DND-41 (cell line): ENCODE results near the gene DIDO1.

Source experiments
- ATAC-seq: fragments of 200-7000 bp; cut with Tn5 transposase; 3 replicates; pipeline ENCODE4 v1.9.1; 2021; ENCODE audit warnings: low read depth; ENCODE audit not compliant: insufficient read depth
- DNase-seq: peaks from one replicate; pipeline ENCODE4 v3.0.0-alpha.2; 2020
- H2AFZ ChIP-seq: 2 replicates; pipeline ENCODE4 v1.6.0; 2012; ENCODE audit warnings: low read depth, low read length
- H3K27ac ChIP-seq: 2 replicates; pipeline ENCODE4 v1.5.1; 2012; ENCODE audit warnings: low read length, inconsistent platforms
- H3K27me3 ChIP-seq: fragments of 200-600 bp; sonication (generic); 2 replicates; pipeline ENCODE4 v1.6.0; 2012; ENCODE audit warnings: low read length, mild to moderate bottlenecking, inconsistent platforms; ENCODE audit not compliant: insufficient read depth, poor library complexity
- H3K36me3 ChIP-seq: 2 replicates; pipeline ENCODE4 v1.5.1; 2012; ENCODE audit warnings: low read length, inconsistent platforms; ENCODE audit not compliant: insufficient read depth
- H3K4me1 ChIP-seq: 2 replicates; pipeline ENCODE4 v1.5.1; 2012; ENCODE audit warnings: mild to moderate bottlenecking, low read length; ENCODE audit not compliant: insufficient read depth
- H3K4me2 ChIP-seq: 2 replicates; pipeline ENCODE4 v1.6.0; 2012; ENCODE audit warnings: mild to moderate bottlenecking, moderate library complexity, low read length, inconsistent platforms; ENCODE audit not compliant: insufficient read depth
- H3K4me3 ChIP-seq, 2 experiments: fragments of 200-600 bp in 1 of 2; shearing (Covaris generic) in 1 of 2; 2 replicates each; pipeline ENCODE4 v1.5.1; 2012 to 2016; ENCODE audit warnings: inconsistent platforms in 2 of 2, low read length in 2 of 2, mild to moderate bottlenecking in 2 of 2, low read depth in 1 of 2, moderate library complexity in 1 of 2
- H3K79me2 ChIP-seq: 2 replicates; pipeline ENCODE4 v1.6.0; 2012; ENCODE audit warnings: low read length, inconsistent platforms; ENCODE audit not compliant: insufficient read depth
- H3K9ac ChIP-seq: 2 replicates; pipeline ENCODE4 v1.6.0; 2012; ENCODE audit warnings: low read depth, mild to moderate bottlenecking, inconsistent platforms, low read length, moderate library complexity
- H3K9me3 ChIP-seq: 2 replicates; pipeline ENCODE4 v1.5.1; 2012; ENCODE audit warnings: low read length, moderate library complexity, mild to moderate bottlenecking, inconsistent platforms; ENCODE audit not compliant: insufficient read depth, severe bottlenecking
- H4K20me1 ChIP-seq: 2 replicates; pipeline ENCODE4 v1.6.0; 2012; ENCODE audit warnings: low read length; ENCODE audit not compliant: insufficient read depth
- EZH2 ChIP-seq: IDR thresholded peaks from 3 replicates; pipeline ENCODE4 v1.6.1; 2012; ENCODE audit warnings: borderline replicate concordance, low read depth, mild to moderate bottlenecking, moderate library complexity, low read length, inconsistent platforms; ENCODE audit not compliant: severe bottlenecking
- TF ChIP-seq, protein P1 (sequence below): IDR thresholded peaks from 2 replicates; pipeline ENCODE4 v1.5.1; 2012; ENCODE audit warnings: borderline replicate concordance, low read length, moderate library complexity, mild to moderate bottlenecking; ENCODE audit not compliant: poor library complexity, severe bottlenecking; ENCODE audit errors: extremely low read depth

Gene DIDO1

GRCh38 chr20:62952373-62952967 lies 26.2 kb upstream of the DIDO1 start, which contains the start of gene SLC17A9:
Gene SLC17A9 (plus strand): TSS chr20:62952709. CDS start chr20:62952831, 122 bp downstream.
- Histone ChIP-seq H3K4me2 (peak within 1 kb of the TSS; percentile 75), H3K27me3 (no peaks in the 10 kb centered on the region), H3K36me3 (peaks cover 31% of the 10 kb centered on the region), H2AFZ (peak within 1 kb of the TSS; percentile 71), H4K20me1 (peaks cover 10% of the 10 kb centered on the region; the same call in 1 of the 2 replicates), H3K9ac (peak within 1 kb of the TSS; percentile 63), H3K9me3 (no peaks in the 10 kb centered on the region), H3K79me2 (peaks cover 9% of the 10 kb centered on the region), H3K27ac (peak within 1 kb of the TSS; percentile 89), H3K4me1 (peaks cover 37% of the 10 kb centered on the region), H3K4me3 (peak within 1 kb of the TSS in 1 of 2 experiments; percentile 52; a peak in 3 of 4 replicates)
- DNase-seq (no peak), ATAC-seq (no peak)
- TF ChIP-seq EZH2 = no peak
- TF ChIP-seq, protein P1, sequence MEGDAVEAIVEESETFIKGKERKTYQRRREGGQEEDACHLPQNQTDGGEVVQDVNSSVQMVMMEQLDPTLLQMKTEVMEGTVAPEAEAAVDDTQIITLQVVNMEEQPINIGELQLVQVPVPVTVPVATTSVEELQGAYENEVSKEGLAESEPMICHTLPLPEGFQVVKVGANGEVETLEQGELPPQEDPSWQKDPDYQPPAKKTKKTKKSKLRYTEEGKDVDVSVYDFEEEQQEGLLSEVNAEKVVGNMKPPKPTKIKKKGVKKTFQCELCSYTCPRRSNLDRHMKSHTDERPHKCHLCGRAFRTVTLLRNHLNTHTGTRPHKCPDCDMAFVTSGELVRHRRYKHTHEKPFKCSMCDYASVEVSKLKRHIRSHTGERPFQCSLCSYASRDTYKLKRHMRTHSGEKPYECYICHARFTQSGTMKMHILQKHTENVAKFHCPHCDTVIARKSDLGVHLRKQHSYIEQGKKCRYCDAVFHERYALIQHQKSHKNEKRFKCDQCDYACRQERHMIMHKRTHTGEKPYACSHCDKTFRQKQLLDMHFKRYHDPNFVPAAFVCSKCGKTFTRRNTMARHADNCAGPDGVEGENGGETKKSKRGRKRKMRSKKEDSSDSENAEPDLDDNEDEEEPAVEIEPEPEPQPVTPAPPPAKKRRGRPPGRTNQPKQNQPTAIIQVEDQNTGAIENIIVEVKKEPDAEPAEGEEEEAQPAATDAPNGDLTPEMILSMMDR = no peak

DNA sequence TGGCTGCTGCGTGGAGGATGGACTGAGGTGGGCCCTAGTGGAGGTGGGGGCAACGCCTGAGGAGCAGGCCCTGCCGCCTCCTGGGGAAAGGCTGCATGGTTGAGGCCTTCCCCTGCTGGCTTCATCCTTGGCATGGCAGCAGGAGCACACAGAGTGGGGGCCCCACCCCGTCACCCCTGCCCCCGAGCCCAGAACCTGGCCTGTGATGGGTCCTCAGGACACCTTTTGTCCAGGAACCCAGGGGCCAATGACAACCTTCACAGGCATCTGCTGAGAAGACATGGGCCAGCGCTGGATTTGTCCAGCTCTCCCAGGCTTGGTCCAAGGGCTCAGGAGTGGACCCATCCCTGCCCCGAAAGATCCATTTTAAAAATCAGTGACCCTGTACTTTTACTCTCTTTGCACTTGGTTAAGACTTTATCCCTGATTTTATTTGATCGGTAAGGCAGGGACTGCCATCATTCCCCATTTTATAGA lies 25.6 kb upstream of the DIDO1 start:
- DNase-seq = no peak
- Histone ChIP-seq H3K27me3 (no peaks in the 10 kb centered on the region), H3K9ac (no peak overlapping the region), H4K20me1 (peaks cover 12% of the 10 kb centered on the region; the same call in 1 of the 2 replicates), H3K9me3 (no peaks in the 10 kb centered on the region), H3K79me2 (peaks cover 13% of the 10 kb centered on the region), H2AFZ (no peak overlapping the region), H3K27ac (no peak overlapping the region), H3K4me1 (peaks cover 37% of the 10 kb centered on the region), H3K36me3 (peaks cover 37% of the 10 kb centered on the region), H3K4me3 (no peak overlapping the region), H3K4me2 (no peak overlapping the region)
- no peak for TF ChIP-seq EZH2
- TF ChIP-seq, protein P1 = no peak
- ATAC-seq = no peak

GRCh38 chr20:62951143-62951895 lies 25.0 kb upstream of the DIDO1 start:
- ATAC-seq (no peak), DNase-seq (no peak)
- H3K4me3 ChIP-seq = no peak overlapping the region
- H4K20me1 ChIP-seq = peaks cover 15% of the 10 kb centered on the region; the same call in 1 of the 2 replicates
- peaks cover 43% of the 10 kb centered on the region for H3K36me3 ChIP-seq
- peaks cover 37% of the 10 kb centered on the region for H3K4me1 ChIP-seq
- TF ChIP-seq EZH2 = no peak
- TF ChIP-seq, protein P1 = no peak
- H3K9ac ChIP-seq = no peak overlapping the region
- H3K27ac ChIP-seq = peak overlapping the region; percentile 21; the same call in 1 of the 2 replicates
- no peaks in the 10 kb centered on the region for H3K27me3 ChIP-seq
- no peak overlapping the region for H2AFZ ChIP-seq
- no peaks in the 10 kb centered on the region for H3K9me3 ChIP-seq
- no peak overlapping the region for H3K4me2 ChIP-seq
- peaks cover 19% of the 10 kb centered on the region for H3K79me2 ChIP-seq
